NCI-H526 (cell line): ENCODE measurements around the gene NAA20.

Source experiments
- DNase-seq, 2 experiments: peaks; one replicate each; lab custom pipeline; 2025; lab: John Stamatoyannopoulos, UW

NAA20 gene

DNA sequence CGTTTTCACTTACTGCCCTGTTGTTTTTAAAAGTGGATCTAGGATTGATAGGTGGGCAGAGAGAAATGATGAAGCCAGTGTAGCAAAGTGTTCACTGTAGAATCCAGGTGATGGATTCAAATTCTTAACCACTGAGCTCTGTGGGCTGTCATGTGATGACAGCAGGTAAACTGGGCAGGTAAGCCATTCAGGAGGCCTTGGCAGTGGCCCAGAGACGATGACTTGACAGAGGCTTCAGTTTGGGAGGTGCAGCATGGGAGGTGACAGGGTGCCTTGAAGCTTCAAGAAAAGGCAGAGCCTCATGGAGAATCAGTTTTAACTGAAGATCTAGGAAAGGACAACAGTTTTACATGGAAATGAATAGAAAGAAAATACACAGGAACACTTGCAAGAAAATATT, 2.0 kb downstream of the NAA20 start:
- DNase-seq: no peak

DNA sequence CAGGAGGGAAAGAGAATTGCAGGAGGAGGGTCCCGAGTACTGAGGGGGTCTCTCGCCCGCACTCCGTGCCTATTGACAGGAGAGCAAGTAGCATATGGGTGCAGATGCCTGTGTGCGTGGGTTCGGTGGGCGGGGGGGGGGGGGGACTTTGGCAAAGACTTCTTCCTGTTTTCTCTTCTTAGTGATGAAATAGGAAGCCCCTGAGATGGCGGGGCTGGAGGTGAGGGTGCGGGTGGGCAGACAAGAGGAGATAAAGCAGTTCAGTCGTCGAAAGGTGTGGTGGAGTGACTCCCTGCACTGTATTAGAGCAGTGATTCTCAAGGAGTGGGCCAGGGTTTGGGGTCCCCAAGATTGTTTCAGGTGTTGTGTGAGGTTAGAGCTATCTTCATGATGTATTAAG, 3.7 kb downstream of the NAA20 start:
- DNase-seq: no peak

DNA sequence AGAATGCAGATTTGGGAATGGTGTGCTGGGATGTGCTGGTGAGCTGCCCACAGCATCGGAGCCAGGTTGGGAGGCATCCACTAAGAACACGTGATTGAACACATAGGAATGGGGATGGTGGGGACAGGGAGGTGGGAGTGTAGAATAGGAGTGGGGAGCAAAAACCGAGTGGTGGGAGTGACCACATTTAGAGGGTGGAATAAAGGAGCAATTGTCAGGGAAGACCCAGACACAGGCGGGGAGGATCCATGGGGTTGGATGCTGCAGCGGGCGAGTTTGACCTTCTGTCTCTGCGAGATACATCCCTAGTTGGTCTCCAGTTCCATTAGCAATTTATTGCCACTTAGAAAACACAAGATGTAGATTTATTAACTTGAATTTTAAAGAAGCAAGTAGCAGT, 4.7 kb downstream of the NAA20 start:
- no peak for DNase-seq

DNA sequence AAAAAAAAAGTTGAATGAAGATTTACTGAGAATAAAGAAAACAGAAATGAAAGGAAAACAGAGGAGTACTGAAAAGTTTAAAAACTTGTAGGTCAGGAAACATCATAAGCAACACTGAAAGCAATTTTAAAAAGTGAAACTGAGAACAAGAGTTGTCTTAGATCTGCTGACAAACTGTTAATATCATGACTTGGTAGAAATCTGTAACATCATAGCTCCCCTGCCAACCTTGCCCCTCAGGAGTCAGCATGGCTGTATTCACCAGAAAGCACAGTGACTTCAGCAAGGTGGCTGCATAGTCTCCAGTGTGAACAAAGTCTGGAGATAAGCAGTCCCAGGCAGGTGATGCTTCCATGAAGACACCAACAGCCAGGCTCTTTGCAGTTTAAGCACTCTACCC, 5.3 kb downstream of the NAA20 start:
- DNase-seq: no peak

DNA sequence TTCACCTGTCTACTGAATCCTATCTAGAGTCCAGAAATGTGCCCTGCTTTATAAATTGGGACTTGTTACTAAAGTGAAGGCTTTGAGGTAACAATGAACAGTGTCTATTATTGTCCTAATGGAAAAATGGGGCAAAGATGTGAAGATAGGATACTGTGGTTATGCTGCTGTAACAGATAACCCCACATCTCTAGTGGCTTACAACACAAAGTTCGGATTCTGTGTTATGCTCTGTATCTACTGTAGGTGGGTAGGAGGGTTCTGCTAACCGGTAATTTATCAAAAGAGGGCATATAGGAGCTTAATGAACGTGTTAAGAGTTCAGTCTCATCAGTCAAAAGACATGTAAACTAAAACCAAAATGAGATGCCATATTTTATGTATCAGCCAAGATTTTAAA, 6.2 kb downstream of the NAA20 start:
- no peak for DNase-seq

DNA sequence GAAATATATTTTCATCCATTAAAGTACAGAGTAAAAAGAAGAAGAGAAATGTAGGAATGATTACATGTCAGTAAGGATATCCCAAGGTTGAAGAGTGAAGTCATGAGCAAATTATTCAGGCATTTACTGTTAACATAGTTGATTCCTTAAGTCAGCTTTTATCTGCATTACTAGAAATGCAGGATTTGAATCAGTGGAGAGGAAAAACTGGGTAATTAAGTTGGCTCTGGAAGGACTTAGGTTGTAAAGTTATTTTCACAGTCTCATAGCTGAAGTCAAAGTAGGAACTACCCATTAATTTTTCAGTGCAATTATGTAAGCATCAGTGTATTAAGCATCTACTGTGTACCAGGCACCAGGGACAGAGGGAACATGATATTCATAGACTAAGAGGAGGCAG, 7.8 kb downstream of the NAA20 start:
- no peak for DNase-seq

DNA sequence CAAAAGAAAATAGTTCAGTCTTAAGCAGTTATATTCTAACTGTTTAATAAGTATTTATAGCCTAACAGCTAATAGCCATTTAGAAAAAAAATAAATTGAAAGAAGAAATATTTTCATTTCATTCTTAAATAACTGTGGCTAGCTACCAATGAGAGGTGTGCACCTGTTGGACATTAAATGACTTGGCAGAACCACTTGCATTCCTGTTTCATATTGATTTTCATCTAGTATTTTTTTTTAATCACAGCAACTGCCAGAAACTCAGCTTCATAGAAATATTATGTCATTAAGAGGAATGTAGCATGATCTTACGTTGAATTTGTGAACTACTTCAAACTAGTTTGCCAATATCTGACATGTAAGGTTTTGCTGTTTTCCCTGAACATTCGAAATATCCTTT, 10.1 kb downstream of the NAA20 start:
- DNase-seq: no peak

DNA sequence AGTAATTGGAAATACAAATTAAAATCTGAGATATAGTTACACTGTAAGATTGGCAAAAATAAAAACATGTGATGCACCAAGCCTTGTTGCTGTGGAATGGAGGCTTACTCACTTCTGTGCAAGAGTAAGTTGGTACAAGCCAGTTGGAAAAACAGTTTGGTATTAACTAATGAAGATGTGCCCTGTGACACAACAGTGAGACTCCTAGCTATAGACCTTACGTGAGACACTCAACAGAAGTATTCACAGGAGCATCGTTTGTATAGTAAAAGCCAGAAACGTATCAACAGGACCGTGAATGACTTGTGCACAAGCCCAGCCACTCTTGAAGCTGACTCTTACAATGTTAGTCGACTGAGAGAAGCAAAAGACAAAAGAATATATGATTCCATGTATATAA, 14.6 kb downstream of the NAA20 start:
- DNase-seq: no peak

DNA sequence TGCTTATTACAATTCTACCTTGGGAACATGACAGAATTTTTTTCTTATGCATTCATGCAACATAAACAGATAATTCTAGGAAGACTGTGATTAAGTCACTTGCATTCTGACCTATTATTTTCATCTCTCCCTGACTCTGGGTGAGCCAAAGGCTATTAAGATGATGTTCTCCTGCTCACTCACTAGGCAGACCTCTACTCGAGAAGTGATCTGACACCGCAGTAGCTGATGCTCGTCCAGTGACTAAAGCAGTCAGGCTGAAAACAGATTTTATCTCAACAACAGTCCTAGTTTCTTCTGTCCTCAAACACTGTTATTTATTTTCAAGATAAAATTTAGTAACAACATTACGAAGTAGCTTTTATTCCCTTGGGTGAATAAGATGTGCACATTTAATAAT, 17.3 kb downstream of the NAA20 start:
- no peak for DNase-seq

DNA sequence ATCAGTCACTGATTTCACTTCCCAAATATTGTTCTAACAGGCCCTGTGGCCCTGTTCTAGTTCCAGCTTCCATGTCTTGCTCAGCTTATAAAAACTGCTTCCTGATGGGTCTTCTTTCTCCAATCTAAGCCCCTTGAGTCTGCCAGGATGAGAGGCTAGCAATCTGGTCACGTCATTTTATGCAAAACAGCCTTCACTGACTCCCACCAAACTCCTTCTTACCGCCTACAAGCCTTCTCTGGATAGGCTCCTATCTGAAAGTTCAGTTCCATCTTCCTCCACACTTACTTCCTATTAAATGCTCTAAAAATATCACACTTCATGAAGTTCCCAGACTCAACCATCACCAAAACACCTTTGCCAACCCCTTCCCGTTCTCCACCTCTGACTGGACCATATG, 19.6 kb downstream of the NAA20 start:
- DNase-seq: no peak

DNA sequence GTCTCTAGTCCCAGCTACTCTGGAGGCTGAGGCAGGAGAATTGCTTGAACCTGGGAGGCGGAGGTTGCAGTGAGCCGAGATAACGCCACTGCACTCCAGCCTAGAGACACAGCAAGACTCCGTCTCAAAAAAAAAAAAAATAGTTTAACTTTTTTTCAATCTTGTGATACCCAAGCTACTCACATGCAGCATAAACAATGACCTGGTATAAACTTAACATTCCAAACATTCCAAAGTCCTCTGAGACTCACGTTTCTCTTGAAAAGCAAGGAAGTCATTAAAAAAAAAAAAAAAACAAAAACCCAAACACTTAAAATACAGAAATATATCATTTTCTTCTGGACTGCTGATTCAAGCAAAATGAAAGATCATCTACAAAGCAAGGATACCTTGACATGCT, 20.8 kb downstream of the NAA20 start:
- DNase-seq: no peak

DNA sequence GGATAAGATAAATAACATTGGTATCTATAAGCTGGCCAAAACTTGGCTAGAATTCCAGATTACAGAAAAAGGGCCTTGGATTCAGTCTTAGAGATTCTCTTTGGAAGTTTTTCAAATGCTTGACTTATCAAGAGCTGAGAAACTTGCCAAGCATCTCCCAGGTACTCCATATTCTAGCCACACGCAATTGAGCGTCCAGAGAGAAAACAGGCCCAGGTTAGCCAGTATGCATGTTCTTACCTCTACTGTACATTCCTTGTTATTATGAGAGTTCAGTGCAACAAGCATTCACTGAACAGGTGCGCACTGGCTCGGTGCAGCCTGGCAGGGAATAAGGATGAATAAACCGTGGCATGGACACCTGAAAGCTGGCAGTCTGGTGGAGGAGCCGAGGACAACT, 21.4 kb downstream of the NAA20 start:
- DNase-seq: no peak

DNA sequence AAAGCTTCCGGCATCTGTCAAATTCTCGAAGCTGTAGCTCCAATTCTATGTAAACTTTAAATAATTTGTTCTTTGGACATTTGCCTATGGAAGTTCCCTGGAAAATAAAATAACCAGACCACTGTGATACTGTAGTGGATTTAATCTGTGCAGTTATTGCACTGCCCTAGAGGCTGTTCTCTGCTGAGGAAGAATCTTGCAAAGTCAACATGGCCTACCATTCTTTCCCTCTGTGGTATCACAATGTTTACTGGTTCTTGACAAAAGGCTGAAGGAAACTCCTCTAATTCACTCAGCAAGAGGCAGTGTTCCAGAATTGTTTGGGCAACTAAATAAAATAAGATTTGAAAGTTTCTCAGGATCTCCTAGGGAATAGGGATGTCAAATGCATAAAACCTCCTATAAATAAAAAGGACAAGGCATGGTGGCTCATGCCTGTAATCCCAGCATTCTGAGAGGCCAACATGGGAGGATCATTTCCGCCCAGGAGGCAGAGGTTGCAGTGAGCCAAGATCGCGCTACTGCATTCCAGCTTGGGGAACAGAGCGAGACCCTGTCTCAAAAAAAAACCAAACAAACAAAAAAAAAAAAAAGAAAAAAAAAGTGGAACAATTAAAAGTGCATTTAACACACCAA, 22.7 kb downstream of the NAA20 start:
- DNase-seq: no peak

DNA sequence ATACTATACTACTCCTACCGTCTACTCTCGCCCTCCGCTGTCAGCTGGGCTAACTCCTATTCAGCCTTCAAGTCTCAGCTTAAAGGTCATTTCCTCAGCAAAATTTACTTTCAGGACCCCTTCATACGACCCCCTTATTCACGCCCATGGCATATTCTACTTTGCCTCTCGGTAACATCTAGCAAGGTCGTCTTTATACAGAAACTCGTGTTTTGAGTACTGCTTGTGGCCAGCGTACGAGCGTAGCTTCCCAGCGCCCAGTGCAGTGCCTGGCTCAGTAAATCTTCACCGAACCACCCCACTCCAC, 34.6 kb downstream of the NAA20 start:
- no peak for DNase-seq

DNA sequence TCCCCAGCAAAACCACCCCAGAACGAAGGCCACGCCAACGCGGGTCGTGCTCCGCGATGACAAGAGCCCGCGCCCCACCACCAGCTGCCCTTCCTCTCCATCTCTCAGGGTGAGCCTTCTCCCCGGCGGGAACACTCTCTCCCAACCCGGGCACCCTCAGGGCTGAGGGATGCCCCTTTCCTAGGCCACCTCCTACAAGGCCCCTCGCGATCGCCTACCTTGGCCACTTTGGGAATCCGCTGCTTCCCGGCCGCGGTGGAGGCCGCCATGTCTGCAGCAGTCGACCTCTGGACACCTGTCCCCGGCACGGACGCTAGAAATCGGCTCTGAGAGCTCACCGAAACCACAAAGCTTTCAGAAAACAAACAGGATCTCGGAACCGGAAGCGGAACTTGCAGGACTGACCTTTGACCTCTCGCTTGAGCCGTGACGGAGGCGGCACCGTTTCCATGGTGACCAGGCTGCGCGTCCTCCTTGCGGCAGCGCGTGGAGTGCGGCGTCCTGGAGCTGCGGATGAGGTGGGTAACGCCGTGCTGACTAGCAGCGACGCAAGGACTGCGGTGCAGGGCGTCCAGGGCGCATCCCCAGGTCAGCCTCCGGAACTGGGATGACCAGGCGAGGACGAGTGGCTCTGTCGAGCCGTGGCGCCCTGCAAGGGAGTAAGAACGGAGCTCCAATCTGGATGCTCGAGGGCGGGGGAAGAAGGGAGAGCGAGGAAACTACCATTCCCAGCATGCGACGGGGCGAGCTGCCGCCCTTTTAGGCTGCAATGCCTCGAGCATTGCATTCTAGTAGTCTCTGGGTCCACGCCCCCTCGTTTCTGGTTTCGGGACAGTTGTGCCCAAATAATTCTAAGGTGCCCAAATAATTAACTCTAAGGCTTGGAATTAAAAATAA, 35.2 kb downstream of the NAA20 start, which contains the start of the genes CFAP61 and CRNKL1:
CFAP61 (plus strand) TSS at position 459 of the 897 bp plus-strand sequence. CDS start 4,122 bp downstream, outside the sequence.
CRNKL1 (minus strand) TSS at position 393 of the 897 bp plus-strand sequence; CDS start at position 269, 124 bp downstream.
- DNase-seq: peak; percentile 97 to 99

DNA sequence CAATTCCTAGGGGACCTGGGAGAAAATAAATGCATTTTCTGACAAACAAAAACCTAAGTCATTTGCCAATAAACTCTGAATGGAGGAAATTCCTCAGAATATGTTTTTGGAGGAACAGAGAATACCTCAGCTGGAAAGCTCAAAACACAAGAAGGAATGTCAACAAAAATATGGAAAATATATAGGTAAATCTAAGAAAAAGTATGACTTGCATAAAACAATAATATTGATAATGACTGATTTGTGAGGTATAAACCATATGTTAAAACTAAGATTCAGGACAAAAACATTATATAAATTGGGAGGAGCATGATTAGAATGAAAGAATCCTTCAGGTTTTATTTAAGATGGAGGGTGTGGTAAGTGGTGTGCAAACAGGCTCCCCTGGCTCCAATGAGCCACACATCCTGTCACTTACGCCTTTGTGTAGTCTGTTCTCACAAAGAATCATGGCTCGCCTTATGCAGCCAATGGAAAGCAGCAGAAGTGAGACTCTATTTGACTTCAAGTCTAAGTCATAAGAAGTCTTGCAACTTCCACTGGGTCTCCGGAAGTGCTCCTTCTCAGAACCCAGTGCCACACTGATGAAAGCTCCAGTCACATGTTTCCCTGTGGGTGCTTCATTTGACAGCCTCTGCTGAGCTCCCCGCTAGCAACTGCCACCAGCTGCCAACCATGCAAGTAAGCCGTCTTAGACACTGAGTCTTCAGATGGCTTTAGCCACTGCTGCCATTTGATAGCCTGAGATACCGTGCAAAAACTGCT, 43.3 kb downstream of the NAA20 start:
- no peak for DNase-seq

DNA sequence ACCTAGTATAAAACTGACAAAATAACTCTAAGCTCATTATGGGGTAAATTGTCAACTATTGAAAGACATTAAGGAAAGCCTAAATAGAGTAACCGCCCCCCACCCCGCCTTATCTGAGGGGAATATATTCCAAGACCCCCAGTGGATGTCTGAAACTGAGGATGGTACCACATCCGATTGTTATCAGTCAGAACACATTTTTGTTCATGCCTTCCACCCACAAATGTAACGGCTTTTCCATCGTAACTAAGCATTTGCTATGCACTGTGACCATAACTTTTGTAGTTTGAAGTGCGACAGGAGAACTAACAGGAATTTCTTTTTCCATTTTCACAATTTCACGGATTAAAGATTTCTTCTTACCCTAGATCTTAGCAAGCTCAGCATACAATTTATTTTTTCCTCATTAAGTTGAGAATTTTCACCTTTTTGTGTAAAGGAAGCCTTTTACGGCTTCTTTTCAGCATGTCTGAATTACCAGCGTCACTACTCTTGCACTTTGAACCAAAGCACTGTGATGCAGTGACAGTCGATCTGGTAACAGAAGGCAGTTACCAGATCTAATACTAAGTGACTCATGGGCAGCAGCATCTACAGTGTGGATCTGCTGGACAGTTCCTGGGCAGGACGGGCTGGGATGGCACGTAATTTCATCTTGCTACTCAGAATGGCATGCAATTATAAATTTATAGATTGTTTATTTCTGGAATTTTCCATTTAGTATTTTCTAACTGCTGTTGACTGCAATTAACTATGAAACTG, 47.0 kb downstream of the NAA20 start:
- DNase-seq: no peak

DNA sequence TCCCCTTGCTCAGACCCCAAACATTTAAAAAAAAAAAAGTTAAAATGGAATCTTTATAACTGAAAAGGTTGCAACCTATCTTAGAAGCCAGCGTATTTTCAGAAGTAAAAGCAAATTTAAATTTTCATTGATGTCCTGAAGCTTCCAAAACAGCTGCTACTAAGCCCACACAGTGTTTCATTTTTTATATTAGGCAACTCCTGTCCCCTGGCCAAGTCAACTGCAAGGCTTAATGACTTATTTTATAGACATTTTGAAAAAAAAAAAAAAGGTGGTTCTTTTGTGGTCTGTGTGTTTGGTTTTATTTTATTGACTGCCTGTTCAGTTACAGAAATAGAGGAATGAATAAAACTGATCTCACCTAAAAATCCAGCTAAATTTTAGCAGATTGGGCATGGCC, 48.2 kb downstream of the NAA20 start:
- no peak for DNase-seq

DNA sequence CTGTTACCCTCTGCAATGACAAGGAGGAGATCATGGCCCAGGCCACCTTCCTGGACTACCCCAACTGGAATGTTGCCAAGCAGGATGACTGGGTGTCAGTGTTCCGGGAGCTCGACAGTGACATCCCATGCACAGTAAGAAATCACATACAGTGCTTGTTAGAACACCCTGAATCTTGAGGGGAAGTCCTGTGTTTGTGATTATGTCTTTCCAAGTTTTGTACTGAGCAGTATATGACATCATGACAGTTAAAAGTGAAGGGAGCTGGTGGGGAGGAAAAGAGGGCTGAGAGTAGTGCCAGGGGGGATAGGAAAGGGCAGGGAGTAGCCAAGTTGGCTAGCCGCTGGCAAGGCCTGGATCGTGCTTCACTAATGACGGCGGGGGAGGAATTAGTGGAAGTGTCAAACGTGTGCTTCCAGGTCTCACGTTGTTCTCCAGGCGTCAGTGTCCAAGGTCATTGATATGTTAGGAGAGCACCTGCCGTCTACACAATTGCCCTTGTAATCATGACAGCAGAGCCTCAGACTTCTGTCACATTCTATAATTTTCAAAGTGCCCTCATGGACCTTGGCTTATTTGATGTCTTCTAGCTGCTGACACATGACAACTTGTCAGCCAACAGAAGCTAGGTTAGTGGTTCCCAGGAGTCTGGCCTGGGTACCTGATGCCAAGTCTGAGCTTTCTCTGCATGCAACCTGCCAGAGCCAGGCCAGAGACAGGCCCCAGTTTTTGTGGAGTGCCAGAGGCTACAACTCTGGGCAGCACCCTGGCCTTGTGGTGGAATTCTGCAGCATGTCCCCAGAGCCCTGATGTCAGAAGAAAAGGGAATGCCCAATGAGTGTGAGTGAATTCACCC, 53.9 kb downstream of the NAA20 start:
- DNase-seq: no peak

DNA sequence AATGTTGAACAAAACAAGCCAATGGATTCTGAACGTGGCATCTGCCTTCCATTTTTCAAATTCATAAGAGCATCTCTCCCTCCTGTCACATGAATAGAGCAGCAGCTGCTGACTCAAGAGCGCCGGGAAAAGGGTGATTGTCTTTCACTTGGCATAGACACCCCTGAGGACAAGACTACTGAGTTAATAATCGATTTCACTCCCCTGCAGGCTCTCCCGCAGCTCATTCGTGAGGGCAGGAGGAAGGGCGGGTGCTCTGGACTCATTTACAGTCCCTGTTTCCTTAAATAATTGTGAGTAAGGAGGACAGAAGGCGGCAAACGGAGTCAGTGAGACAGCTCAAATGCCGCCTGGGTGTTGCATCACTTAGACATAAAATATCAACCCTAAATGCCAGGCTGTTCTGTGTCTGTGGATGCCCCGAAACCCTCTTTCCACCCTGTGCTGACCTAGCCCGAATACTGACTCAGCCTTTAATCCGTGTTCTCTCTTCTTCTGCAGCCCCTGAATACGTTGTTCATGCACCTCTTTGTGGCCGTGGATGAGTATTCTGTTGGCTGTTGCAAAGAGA, 56.7 kb downstream of the NAA20 start:
- DNase-seq: no peak

DNA sequence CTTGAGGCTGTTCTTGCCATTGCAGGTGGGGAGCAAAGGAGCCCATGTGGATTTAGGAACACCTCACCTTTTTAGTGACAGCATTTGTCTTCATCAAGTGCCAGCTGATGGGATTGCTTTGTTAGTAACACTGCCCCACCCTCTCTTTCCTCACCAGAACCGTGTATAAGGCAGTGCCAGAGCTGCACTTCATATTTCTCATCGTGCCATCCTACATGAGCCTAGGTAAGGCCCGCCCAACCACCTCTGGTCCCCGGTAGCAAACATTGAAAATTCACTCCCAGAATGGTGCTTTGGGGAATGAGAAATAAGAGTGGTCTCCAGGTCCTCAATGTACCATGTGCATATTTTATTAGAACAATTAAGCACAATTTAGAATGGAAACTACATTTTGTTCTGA, 57.9 kb downstream of the NAA20 start:
- no peak for DNase-seq
